Upper lobe of right lung (tissue), 1 donor: ENCODE data around the gene CDH4. TPM values are rescaled to one million over a fixed set of nuclear protein-coding genes. Genes with fewer than 3 reads are reported as not detected.

Experiments
- ATAC-seq: fragments of 200-7000 bp; cut with Tn5 transposase; one replicate; pipeline ENCODE4 v1.9.1; 2020; ENCODE audit warnings: mild to moderate bottlenecking, moderate library complexity
- DNase-seq: peaks from one replicate; pipeline ENCODE4 v3.0.0-alpha.2; 2020
- H3K27ac ChIP-seq: fragments of 200-600 bp; one replicate; pipeline ENCODE4 v1.8.0; 2022
- H3K27me3 ChIP-seq: fragments of 200-600 bp; one replicate; pipeline ENCODE4 v1.8.0; 2022; ENCODE audit warnings: mild to moderate bottlenecking
- H3K36me3 ChIP-seq: fragments of 200-600 bp; one replicate; pipeline ENCODE4 v1.8.0; 2022
- H3K4me1 ChIP-seq: fragments of 200-600 bp; one replicate; pipeline ENCODE4 v1.8.0; 2022
- H3K4me3 ChIP-seq: fragments of 200-600 bp; one replicate; pipeline ENCODE4 v1.8.0; 2022; ENCODE audit warnings: mild to moderate bottlenecking
- H3K9me3 ChIP-seq: fragments of 200-600 bp; one replicate; pipeline ENCODE4 v1.8.0; 2022
- CTCF ChIP-seq: fragments of 200-600 bp; IDR thresholded peaks from one replicate; pipeline ENCODE4 v1.8.0; 2022; ENCODE audit warnings: antibody characterized with exemption
- intact Hi-C: fragments of 100-400 bp; cut with DNase I; formaldehyde crosslinking; loops from one replicate; pipeline ENCODE4 v1.11.0; 2022
- total RNA-seq: library from RNA; stranded (reverse); fragmentation: NEBNext Ultra II Directional; extraction: Animal tissue kit (Norgen Biotek cat#: 25700); gene quantifications from one replicate; pipeline ENCODE4 v1.2.1, GENCODE V29; 2021
- donor health status: DM: no; HTN: yes; CAD: no; lungs with severe emphysema.

Gene CDH4
- total RNA-seq, 1 donor from 2014 or later, result 0.23 TPM

- no peak overlapping the region for H3K27ac ChIP-seq
- peak overlapping the region; percentile 14 for H3K4me3 ChIP-seq
- no peaks in the 10 kb centered on the region for H3K4me1 ChIP-seq
- no peak for DNase-seq
- ATAC-seq, result no peak
- H3K9me3 ChIP-seq, result no peaks in the 10 kb centered on the region
- no peak for TF ChIP-seq CTCF
- intact Hi-C loops, result no loop called here
- H3K27me3 ChIP-seq, result peaks cover 65% of the 10 kb centered on the region
- H3K36me3 ChIP-seq, result no peaks in the 10 kb centered on the region
Measured at GRCh38 chr20:61253640-61254511, 1.8 kb downstream of the CDH4 start.

DNA sequence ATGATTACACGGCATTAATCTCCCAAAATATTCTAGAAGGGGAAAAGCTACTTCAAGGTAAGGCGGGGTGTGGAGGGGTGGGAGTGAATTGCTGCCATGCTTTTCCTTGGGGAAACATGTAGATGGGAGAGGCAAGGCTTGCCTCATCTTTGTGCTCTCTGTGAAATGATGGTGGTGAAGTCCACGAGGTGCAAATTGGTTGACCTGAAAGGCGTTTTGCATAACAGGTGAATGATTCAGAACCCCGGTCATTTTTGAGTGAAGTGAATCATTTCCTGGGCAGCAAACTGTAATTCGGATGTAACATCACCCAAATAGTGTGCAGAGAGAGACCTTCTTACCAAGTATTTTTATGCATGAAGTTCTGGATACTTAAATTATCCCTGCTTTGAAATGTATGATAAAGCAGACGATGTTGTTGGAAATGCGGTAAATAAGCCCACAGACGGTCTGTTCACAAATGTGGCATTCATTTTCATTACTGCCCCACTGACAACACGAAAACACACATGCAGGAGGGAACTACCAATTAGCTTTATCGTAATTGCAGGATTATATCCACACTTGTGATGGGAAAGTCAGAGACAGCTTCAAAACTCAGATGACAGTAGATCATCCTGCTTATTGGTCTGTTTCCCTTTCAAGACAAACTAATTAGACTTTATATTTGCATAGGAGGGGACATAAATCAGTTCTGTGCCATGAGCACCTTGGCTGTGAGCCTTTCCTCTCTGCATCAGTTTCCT lies 3.0 kb downstream of the CDH4 start:
- Histone ChIP-seq H3K4me1 (no peaks in the 10 kb centered on the region), H3K36me3 (no peaks in the 10 kb centered on the region), H3K27ac (no peak overlapping the region), H3K27me3 (peaks cover 54% of the 10 kb centered on the region), H3K4me3 (no peak overlapping the region), H3K9me3 (no peaks in the 10 kb centered on the region)
- DNase-seq (no peak), ATAC-seq (no peak)
- intact Hi-C loops, result no loop called here
- TF ChIP-seq CTCF, result no peak

DNA sequence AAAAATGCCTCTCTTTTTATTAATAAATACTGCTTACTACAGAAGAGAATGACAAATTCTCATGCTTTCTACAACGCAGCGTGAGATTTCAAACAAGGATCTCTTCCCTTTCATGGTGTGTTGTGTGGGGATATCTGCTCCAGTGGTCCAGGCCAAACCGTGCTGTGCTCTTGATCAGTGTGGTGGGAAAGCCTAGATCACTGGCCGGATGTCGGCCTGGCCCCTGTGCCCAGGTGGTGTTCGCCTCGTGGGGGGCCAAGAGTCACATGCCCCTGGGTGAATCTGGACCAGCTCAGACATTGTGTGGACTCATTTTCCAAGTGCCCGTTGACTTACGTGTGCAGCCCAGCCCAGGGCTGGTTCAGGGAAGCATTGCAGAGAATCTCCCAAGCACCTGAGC lies 4.3 kb downstream of the CDH4 start:
- Histone ChIP-seq H3K27ac (no peak overlapping the region), H3K27me3 (peaks cover 47% of the 10 kb centered on the region), H3K4me3 (no peak overlapping the region), H3K9me3 (no peaks in the 10 kb centered on the region), H3K4me1 (no peaks in the 10 kb centered on the region), H3K36me3 (no peaks in the 10 kb centered on the region)
- no peak for TF ChIP-seq CTCF
- intact Hi-C loops, result no loop called here
- no peak for ATAC-seq
- no peak for DNase-seq

DNA sequence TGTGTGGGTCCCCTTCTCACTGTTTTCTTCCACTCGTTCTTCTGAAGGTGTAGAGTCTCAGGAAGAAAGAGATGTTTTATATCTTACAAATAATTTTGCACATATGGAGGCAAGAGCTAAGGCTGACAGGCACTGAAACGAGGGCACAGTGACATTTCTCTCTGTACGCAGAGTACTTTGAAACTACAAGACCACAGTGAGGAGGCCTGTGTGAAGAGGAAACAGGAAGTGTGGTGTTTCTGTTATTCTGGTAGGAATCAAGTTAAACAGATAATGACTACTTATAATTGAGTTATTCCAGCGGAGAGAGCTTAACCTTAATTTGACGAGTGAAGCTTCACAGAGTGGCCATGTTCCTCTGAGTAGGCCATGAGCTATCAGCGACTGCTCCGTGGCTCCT lies 4.8 kb downstream of the CDH4 start:
- no peaks in the 10 kb centered on the region for H3K9me3 ChIP-seq
- ATAC-seq, result no peak
- no peak overlapping the region for H3K27ac ChIP-seq
- intact Hi-C loops, result no loop called here
- no peaks in the 10 kb centered on the region for H3K36me3 ChIP-seq
- no peak for TF ChIP-seq CTCF
- no peaks in the 10 kb centered on the region for H3K4me1 ChIP-seq
- H3K27me3 ChIP-seq, result peaks cover 46% of the 10 kb centered on the region
- no peak for DNase-seq
- H3K4me3 ChIP-seq, result no peak overlapping the region

GRCh38 chr20:61257611-61258010 lies 5.5 kb downstream of the CDH4 start:
- no peak overlapping the region for H3K4me3 ChIP-seq
- intact Hi-C loops, result no loop called here
- H3K9me3 ChIP-seq, result no peaks in the 10 kb centered on the region
- ATAC-seq, result no peak
- no peak overlapping the region for H3K27ac ChIP-seq
- H3K27me3 ChIP-seq, result peaks cover 42% of the 10 kb centered on the region
- DNase-seq, result no peak
- TF ChIP-seq CTCF, result no peak
- H3K4me1 ChIP-seq, result no peaks in the 10 kb centered on the region
- H3K36me3 ChIP-seq, result no peaks in the 10 kb centered on the region
